ENCODE data around the gene NR2F1-AS1. TPM values are rescaled to one million over a fixed set of nuclear protein-coding genes. Genes with fewer than 3 reads are reported as not detected.

NR2F1-AS1 gene
- total and polyA plus RNA-seq, 9 of the 15 experiments (the other 6 are each of a cell fraction or from before 2014, with no cell fraction given): not detected

DNA sequence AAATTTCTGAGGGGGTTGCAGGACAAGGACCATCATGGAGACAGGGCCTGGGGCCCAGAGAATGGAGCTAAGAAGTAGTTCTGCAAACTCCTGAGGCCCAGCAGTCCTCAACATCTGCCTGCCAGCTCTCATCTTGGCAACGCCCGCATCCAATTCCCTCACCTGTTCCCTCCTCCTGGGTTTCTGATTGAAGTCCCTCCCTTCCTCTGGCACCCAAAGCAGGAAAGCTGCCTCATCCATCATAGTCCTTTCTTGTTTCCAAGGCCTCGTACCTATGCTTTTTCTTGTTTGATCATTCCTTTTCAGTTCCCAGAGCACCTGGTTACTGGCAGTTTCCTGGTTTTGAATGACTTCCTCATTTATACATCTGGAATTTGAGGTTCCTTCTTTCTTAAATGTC, 181.3 kb downstream of the NR2F1-AS1 start:
- H3K27me3 ChIP-seq (ENCODE audit: control insufficient read depth in 2 of 2, insufficient read depth in 2 of 2, low read length in 2 of 2): no peaks in the 10 kb centered on the region
- ChIA-PET POLR2A (no interaction called here), CTCF (ENCODE audit: low intra/inter-chr PET ratio) (no interaction called here)
- H3K9ac ChIP-seq (ENCODE audit: insufficient read depth in 1 of 2, low read depth in 2 of 2, low read length in 2 of 2): no peak overlapping the region
- ATAC-seq: no peak
- H4K20me1 ChIP-seq (replicated peaks; ENCODE audit: control insufficient read depth, insufficient read depth, low read length): no peaks in the 10 kb centered on the region
- no peaks in the 10 kb centered on the region for H3K79me2 ChIP-seq (ENCODE audit: control insufficient read depth, insufficient read depth, low read length)
- no peak overlapping the region for H3K27ac ChIP-seq (ENCODE audit: extremely low read depth, low read depth, low read length)
- no peaks in the 10 kb centered on the region for H3K9me3 ChIP-seq (replicated peaks; ENCODE audit: control insufficient read depth, insufficient read depth, low read depth, low read length)
- no peak overlapping the region for H2AFZ ChIP-seq (ENCODE audit: low read depth, low read length)
- 5% methylated on average over 3 of the region's 3 CpGs for WGBS (ENCODE audit: insufficient coverage, low coverage, missing lambda C conversion rate)
- no peak for TF ChIP-seq ERF (CRISPR knock-in tag; IDR thresholded peaks at IDR 0.05)
- TF ChIP-seq NELFE (IDR thresholded peaks at IDR 0.05; ENCODE audit: insufficient read depth, insufficient read length): no peak
- TF ChIP-seq SRSF7 (optimal IDR thresholded peaks at IDR 0.05; ENCODE audit: low read depth, low read length): no peak
- no peak for TF ChIP-seq HMGN3 (IDR thresholded peaks at IDR 0.05; ENCODE audit: borderline replicate concordance, extremely low read depth, insufficient read length, low read depth, low read length)
- no peak for TF ChIP-seq ZNF239 (CRISPR knock-in tag; IDR thresholded peaks at IDR 0.05)
- TF ChIP-seq, protein P1, sequence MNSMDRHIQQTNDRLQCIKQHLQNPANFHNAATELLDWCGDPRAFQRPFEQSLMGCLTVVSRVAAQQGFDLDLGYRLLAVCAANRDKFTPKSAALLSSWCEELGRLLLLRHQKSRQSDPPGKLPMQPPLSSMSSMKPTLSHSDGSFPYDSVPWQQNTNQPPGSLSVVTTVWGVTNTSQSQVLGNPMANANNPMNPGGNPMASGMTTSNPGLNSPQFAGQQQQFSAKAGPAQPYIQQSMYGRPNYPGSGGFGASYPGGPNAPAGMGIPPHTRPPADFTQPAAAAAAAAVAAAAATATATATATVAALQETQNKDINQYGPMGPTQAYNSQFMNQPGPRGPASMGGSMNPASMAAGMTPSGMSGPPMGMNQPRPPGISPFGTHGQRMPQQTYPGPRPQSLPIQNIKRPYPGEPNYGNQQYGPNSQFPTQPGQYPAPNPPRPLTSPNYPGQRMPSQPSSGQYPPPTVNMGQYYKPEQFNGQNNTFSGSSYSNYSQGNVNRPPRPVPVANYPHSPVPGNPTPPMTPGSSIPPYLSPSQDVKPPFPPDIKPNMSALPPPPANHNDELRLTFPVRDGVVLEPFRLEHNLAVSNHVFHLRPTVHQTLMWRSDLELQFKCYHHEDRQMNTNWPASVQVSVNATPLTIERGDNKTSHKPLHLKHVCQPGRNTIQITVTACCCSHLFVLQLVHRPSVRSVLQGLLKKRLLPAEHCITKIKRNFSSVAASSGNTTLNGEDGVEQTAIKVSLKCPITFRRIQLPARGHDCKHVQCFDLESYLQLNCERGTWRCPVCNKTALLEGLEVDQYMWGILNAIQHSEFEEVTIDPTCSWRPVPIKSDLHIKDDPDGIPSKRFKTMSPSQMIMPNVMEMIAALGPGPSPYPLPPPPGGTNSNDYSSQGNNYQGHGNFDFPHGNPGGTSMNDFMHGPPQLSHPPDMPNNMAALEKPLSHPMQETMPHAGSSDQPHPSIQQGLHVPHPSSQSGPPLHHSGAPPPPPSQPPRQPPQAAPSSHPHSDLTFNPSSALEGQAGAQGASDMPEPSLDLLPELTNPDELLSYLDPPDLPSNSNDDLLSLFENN (IDR thresholded peaks at IDR 0.05; ENCODE audit: low read depth in 2 of 2, low read length in 2 of 2): no peak
- TF ChIP-seq U2AF2 (optimal IDR thresholded peaks at IDR 0.05; ENCODE audit: low read depth, low read length): no peak
- TF ChIP-seq MEIS2 (IDR thresholded peaks at IDR 0.05; ENCODE audit: partially characterized antibody): no peak
- no peak for TF ChIP-seq ZNF589 (CRISPR knock-in tag; IDR thresholded peaks at IDR 0.05; ENCODE audit: low read depth)
- TF ChIP-seq PTTG1 (tag; IDR thresholded peaks at IDR 0.05; ENCODE audit: low read depth): no peak
- no peak for TF ChIP-seq ZNF766 (CRISPR knock-in tag; conservative IDR thresholded peaks at IDR 0.05)
- no peak for TF ChIP-seq ZBTB34 (CRISPR knock-in tag; IDR thresholded peaks at IDR 0.05)
- TF ChIP-seq NFE2L1 (tag; IDR thresholded peaks at IDR 0.05; ENCODE audit: borderline replicate concordance, low read depth): no peak
- no peak for TF ChIP-seq ZNF282 (CRISPR knock-in tag; IDR thresholded peaks at IDR 0.05)
- no peak for TF ChIP-seq ZC3H4 (CRISPR knock-in tag; IDR thresholded peaks at IDR 0.05; ENCODE audit: borderline replicate concordance)
- no peak for TF ChIP-seq ILF3 (IDR thresholded peaks at IDR 0.05; ENCODE audit: borderline replicate concordance)
- no peaks in the 10 kb centered on the region for H3K4me1 ChIP-seq (replicated peaks in 1 of 2; ENCODE audit: control insufficient read depth in 2 of 2, insufficient read depth in 2 of 2, low read length in 2 of 2)
- no peaks in the 10 kb centered on the region for H3K36me3 ChIP-seq (ENCODE audit: control insufficient read depth, insufficient read depth, low read length)
- intact Hi-C loops (cut with micrococcal nuclease): no loop called here
- H3K9me1 ChIP-seq (ENCODE audit: control insufficient read depth, insufficient read depth, low read length): no peaks in the 10 kb centered on the region
- DNase-seq (ENCODE audit: extremely low read depth in 1 of 4, low spot score in 3 of 4): no peak
- in situ Hi-C loops (cut with MboI): no loop called here
- no peak overlapping the region for H3K4me3 ChIP-seq
- H3K4me2 ChIP-seq (ENCODE audit: insufficient read depth, low read length): no peak overlapping the region
- no TSS peak for BruUV-seq (replicated peaks)
- no peak for FAIRE-seq

Data from K562 (cell line).